Erythroblast (primary cell): Measurements from ENCODE around the gene NFATC1.

ENCODE experiments used
- GATA1 ChIP-seq: IDR thresholded peaks from 2 replicates; pipeline ENCODE4 v1.6.1; 2011; ENCODE audit warnings: low read depth, mild to moderate bottlenecking, control low read depth, low read length, moderate library complexity
- POLR2A ChIP-seq: IDR thresholded peaks from 2 replicates; pipeline ENCODE4 v1.6.1; 2011; ENCODE audit warnings: mild to moderate bottlenecking, low read length

DNA sequence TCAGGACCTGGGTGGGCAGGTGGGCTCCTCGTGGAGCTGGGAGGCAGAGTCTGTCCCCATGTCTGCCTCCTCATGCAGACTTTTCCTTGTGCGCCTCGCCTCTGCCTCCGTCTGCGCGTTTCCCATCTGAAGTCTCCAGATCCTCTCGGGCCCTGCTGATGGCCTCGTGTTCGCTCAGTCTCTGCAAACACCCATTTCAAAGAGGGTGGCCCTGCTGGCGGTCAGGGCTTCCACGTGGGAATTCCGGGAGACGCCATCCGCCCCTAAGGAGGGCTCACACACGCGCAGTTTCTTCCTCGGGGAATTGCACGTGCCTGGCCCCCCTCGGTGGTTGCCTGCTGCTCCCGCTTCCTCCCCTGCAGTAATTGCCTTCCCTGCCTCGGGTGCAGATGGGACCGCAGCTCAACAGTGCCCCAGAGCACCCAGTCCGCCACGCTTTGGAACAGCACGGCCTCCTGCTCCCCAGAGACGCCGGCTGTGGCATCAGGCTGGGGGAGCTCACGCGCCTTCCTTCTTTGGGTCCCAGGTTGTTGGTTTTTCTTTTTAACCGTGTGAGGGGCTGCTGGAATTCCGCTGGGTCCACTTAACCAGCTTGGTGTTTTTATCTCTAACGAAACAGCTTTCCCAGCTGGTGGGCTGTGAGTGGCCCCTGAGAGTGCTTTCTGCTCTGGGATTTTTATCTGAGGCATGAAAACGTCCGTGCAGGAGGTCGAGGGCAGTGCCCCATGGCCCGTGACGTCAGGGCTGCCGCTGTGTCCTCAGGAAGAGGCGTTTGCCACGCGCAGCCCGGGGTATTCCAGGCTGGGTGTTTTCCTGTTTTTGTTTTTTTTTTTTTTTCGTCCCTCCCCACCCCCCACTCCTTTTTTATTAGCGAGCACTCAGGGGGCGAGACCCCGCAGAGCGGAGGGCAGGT lies 16.1 kb downstream of the NFATC1 start:
- TF ChIP-seq POLR2A (no peak), GATA1 (no peak)
